Caco-2 (cell line): Measurements from ENCODE around the gene HM13. TPM values are rescaled to one million over a fixed set of nuclear protein-coding genes. Genes with fewer than 3 reads are reported as not detected.
A peak's percentile ranks its signal among the peaks of the same experiment; 100 is the strongest.
"Not testable (repeated sequence)": the region's sequence is repeated elsewhere in the genome, so short reads cannot be mapped to it uniquely, and the experiment has no call there.

Source experiments
- BruUV-seq: library from RNA; stranded (reverse); fragments of 400-500 nt; replicated peaks from 2 replicates; lab custom pipeline; 2021; lab: Mats Ljungman, UMichigan
- CTCF ChIA-PET: fragments of 300-600 bp; sonication (Branson Sonifier 250); formaldehyde crosslinking; loops from one replicate; lab custom pipeline; 2022; ENCODE audit warnings: antibody characterized with exemption; lab: Charles Lee
- POLR2A ChIA-PET: fragments of 300-600 bp; sonication (Branson Sonifier 250); formaldehyde crosslinking; loops from one replicate; lab custom pipeline; 2022; ENCODE audit warnings: antibody characterized with exemption; lab: Charles Lee
- DNase-seq, 2 experiments: peaks; one replicate each; pipeline versions ENCODE4 v3.0.0 to v3.0.0-alpha.2; 2020 to 2022
- H3K27me3 ChIP-seq: replicated peaks from 2 replicates; pipeline ENCODE4 v1.6.0; 2011; ENCODE audit warnings: low read length; ENCODE audit not compliant: control insufficient read depth, insufficient read depth
- H3K36me3 ChIP-seq: 2 replicates; pipeline ENCODE4 v1.5.1; 2011; ENCODE audit warnings: low read length; ENCODE audit not compliant: control insufficient read depth, insufficient read depth
- H3K4me1 ChIP-seq: fragments of 250-450 bp; sonication (Bioruptor Pico); 2 replicates; pipeline ENCODE4 v1.5.1; 2020; ENCODE audit warnings: mild to moderate bottlenecking
- H3K4me3 ChIP-seq: 2 replicates; pipeline ENCODE4 v1.5.1; 2011; ENCODE audit warnings: low read depth, mild to moderate bottlenecking, control low read depth, low read length
- H3K9me3 ChIP-seq: fragments of 250-450 bp; sonication (Bioruptor Pico); 2 replicates; pipeline ENCODE4 v1.5.1; 2020; ENCODE audit warnings: mild to moderate bottlenecking, moderate library complexity
- H3K27ac Mint-ChIP-seq: one replicate; pipeline ENCODE4 v1.8.0; 2022; ENCODE audit warnings: mixed read lengths; ENCODE audit not compliant: unreplicated experiment
- H3K27me3 Mint-ChIP-seq: one replicate; pipeline ENCODE4 v1.8.0; 2022; ENCODE audit warnings: mixed read lengths; ENCODE audit not compliant: insufficient read depth, unreplicated experiment
- H3K36me3 Mint-ChIP-seq: one replicate; pipeline ENCODE4 v1.8.0; 2022; ENCODE audit warnings: mild to moderate bottlenecking, mixed read lengths; ENCODE audit not compliant: insufficient read depth, unreplicated experiment
- H3K4me1 Mint-ChIP-seq: one replicate; pipeline ENCODE4 v1.8.0; 2022; ENCODE audit warnings: low read depth, mixed read lengths; ENCODE audit not compliant: unreplicated experiment
- H3K4me3 Mint-ChIP-seq: one replicate; pipeline ENCODE4 v1.8.0; 2022; ENCODE audit warnings: mild to moderate bottlenecking, moderate library complexity, mixed read lengths; ENCODE audit not compliant: unreplicated experiment
- H3K9me3 Mint-ChIP-seq: one replicate; pipeline ENCODE4 v1.8.0; 2022; ENCODE audit warnings: mixed read lengths; ENCODE audit not compliant: unreplicated experiment
- intact Hi-C: fragments of 100-400 bp; cut with micrococcal nuclease; formaldehyde crosslinking; loops from one replicate; pipeline ENCODE4 v1.10.0; 2022; ENCODE audit not compliant: unreplicated experiment
- total RNA-seq: library from RNA; stranded (reverse); gene quantifications from 2 replicates; pipeline ENCODE4 v1.2.3, GENCODE V29; 2022
- TF ChIP-seq, protein P1 (sequence below), 2 experiments: fragments of 200-600 bp in 1 of 2; IDR thresholded peaks; 1 replicate in 1 of 2; 2 replicates in 1 of 2; pipeline versions ENCODE4 v1.5.1 to v1.8.0; 2011 to 2022; ENCODE audit warnings: antibody characterized with exemption in 1 of 2, control low read depth in 1 of 2, inconsistent platforms in 1 of 2, low read depth in 1 of 2, low read length in 1 of 2, mild to moderate bottlenecking in 1 of 2, moderate library complexity in 1 of 2; ENCODE audit not compliant: insufficient read depth in 1 of 2, severe bottlenecking in 1 of 2, unreplicated experiment in 1 of 2

HM13 gene
- total RNA-seq, 1 experiment from 2014 or later: 443 TPM

GRCh38 chr20:31537890-31538289, 23.6 kb downstream of the HM13 start:
- no peaks in the 10 kb centered on the region for H3K27me3 ChIP-seq
- no peak overlapping the region for H3K4me3 Mint-ChIP-seq
- H3K4me3 ChIP-seq: no peak overlapping the region
- CTCF ChIA-PET: interaction anchor here (0.7 to 1.4 kb wide), 3 partner anchors 14 to 75 kb away, joined by 3 read pairs; no protein-coding TSS in a partner anchor
- H3K4me1 Mint-ChIP-seq: peaks cover 7% of the 10 kb centered on the region
- no TSS peak for BruUV-seq
- TF ChIP-seq, protein P1, sequence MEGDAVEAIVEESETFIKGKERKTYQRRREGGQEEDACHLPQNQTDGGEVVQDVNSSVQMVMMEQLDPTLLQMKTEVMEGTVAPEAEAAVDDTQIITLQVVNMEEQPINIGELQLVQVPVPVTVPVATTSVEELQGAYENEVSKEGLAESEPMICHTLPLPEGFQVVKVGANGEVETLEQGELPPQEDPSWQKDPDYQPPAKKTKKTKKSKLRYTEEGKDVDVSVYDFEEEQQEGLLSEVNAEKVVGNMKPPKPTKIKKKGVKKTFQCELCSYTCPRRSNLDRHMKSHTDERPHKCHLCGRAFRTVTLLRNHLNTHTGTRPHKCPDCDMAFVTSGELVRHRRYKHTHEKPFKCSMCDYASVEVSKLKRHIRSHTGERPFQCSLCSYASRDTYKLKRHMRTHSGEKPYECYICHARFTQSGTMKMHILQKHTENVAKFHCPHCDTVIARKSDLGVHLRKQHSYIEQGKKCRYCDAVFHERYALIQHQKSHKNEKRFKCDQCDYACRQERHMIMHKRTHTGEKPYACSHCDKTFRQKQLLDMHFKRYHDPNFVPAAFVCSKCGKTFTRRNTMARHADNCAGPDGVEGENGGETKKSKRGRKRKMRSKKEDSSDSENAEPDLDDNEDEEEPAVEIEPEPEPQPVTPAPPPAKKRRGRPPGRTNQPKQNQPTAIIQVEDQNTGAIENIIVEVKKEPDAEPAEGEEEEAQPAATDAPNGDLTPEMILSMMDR (IDR thresholded peaks at IDR 0.05; ENCODE audit: insufficient read depth in 1 of 2, low read depth in 1 of 2, low read length in 1 of 2, severe bottlenecking in 1 of 2, unreplicated experiment in 1 of 2): no peak
- no peaks in the 10 kb centered on the region for H3K27me3 Mint-ChIP-seq
- H3K4me1 ChIP-seq: no peaks in the 10 kb centered on the region
- no peak overlapping the region for H3K27ac Mint-ChIP-seq
- no peaks in the 10 kb centered on the region for H3K9me3 Mint-ChIP-seq
- no peak for DNase-seq
- intact Hi-C loops: no loop called here
- POLR2A ChIA-PET: no interaction called here
- peaks cover 17% of the 10 kb centered on the region for H3K36me3 ChIP-seq
- no peaks in the 10 kb centered on the region for H3K9me3 ChIP-seq
- peaks cover 91% of the 10 kb centered on the region for H3K36me3 Mint-ChIP-seq

DNA sequence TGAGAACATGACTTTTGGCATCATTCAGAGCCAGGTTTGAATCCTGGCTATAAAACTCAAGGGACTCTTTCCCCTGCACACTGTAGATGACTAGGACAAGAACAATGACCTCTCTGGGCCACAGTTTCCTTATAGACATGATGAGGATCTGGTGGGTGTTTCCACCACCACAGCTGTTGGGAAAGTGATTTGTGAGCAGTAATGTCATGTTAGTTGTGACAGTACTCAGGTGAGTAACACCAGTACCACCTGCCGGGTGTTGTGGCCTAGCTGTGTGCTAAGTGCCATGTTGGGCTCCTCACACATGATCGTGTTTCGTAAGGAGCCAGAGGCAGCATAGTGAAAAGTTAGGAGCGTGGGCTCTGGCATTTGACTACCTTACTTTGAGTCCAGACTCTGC, 24.1 kb downstream of the HM13 start:
- no peaks in the 10 kb centered on the region for H3K9me3 Mint-ChIP-seq
- CTCF ChIA-PET: interaction anchor here (1.4 kb wide), 1 partner anchor 14 kb away, joined by 3 read pairs; no protein-coding TSS in a partner anchor
- no TSS peak for BruUV-seq
- no peak for DNase-seq
- H3K27ac Mint-ChIP-seq: no peak overlapping the region
- no peaks in the 10 kb centered on the region for H3K27me3 Mint-ChIP-seq
- POLR2A ChIA-PET: no interaction called here
- H3K4me1 Mint-ChIP-seq: peaks cover 7% of the 10 kb centered on the region
- Histone ChIP-seq H3K9me3 (no peaks in the 10 kb centered on the region), H3K27me3 (no peaks in the 10 kb centered on the region), H3K4me1 (no peaks in the 10 kb centered on the region), H3K4me3 (no peak overlapping the region), H3K36me3 (peaks cover 17% of the 10 kb centered on the region)
- TF ChIP-seq, protein P1 (IDR thresholded peaks at IDR 0.05; ENCODE audit: insufficient read depth in 1 of 2, low read depth in 1 of 2, low read length in 1 of 2, severe bottlenecking in 1 of 2, unreplicated experiment in 1 of 2): no peak
- intact Hi-C loops: no loop called here
- no peak overlapping the region for H3K4me3 Mint-ChIP-seq
- peaks cover 90% of the 10 kb centered on the region for H3K36me3 Mint-ChIP-seq

DNA sequence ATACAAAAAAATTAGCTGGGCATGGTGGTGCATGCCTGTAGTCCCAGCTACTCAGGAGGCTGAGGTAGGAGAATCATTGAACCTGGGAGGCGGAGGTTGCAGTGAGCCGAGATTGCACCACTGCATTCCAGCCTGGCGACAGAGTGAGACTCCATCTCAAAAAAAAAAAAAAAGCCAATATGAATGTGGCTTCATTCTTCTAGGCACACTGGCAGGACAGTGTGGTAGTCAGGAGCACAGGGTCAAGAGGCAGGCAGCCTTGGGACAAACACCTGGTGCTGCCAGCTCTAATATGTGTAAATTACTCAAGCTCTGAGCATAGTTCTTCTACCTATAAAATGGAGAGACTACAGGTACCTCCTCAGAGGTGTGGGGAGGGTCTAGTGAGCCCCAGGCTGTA, 25.4 kb downstream of the HM13 start:
- Mint-ChIP-seq H3K27ac (peak overlapping the region; percentile 13), H3K36me3 (peaks cover 87% of the 10 kb centered on the region)
- H3K4me3 Mint-ChIP-seq, CTCF ChIA-PET, H3K4me1 Mint-ChIP-seq, H3K9me3 Mint-ChIP-seq, DNase-seq, H3K9me3 ChIP-seq, H3K4me1 ChIP-seq, BruUV-seq, POLR2A ChIA-PET, H3K27me3 ChIP-seq, H3K27me3 Mint-ChIP-seq, intact Hi-C loops, H3K4me3 ChIP-seq: not testable (repeated sequence)
- peaks cover 18% of the 10 kb centered on the region for H3K36me3 ChIP-seq

DNA sequence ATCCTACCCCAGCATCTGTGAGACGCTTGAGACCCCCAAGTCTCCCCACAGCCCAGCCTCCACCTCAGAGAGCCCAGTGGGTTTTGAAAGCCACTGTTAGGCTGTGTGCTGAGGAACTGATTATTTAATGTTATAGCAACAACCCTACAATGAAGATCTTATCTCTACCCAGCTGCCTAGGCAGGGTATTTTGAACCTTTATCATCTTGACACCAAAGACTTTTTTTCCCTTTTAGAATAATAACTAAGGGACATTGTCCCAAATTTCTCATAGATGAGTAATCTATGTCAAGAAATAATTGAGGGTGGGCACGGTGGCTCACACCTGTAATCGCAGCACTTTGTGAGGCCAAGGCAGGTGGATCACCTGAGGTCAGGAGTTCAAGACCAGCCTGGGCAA, 26.2 kb downstream of the HM13 start:
- no peak for DNase-seq

More for the DNA sequence above, 26.2 kb downstream of the HM13 start:
- no peaks in the 10 kb centered on the region for H3K9me3 ChIP-seq
- H3K36me3 ChIP-seq: peaks cover 17% of the 10 kb centered on the region
- ChIA-PET CTCF (no interaction called here), POLR2A (no interaction called here)
- Mint-ChIP-seq H3K4me1 (peaks cover 7% of the 10 kb centered on the region), H3K4me3 (no peak overlapping the region), H3K36me3 (peaks cover 86% of the 10 kb centered on the region), H3K27me3 (no peaks in the 10 kb centered on the region), H3K9me3 (no peaks in the 10 kb centered on the region), H3K27ac (no peak overlapping the region)
- intact Hi-C loops: no loop called here
- H3K27me3 ChIP-seq: no peaks in the 10 kb centered on the region
- H3K4me1 ChIP-seq: no peaks in the 10 kb centered on the region
- BruUV-seq: no TSS peak
- H3K4me3 ChIP-seq: no peak overlapping the region
- TF ChIP-seq, protein P1 (IDR thresholded peaks at IDR 0.05; ENCODE audit: insufficient read depth in 1 of 2, low read depth in 1 of 2, low read length in 1 of 2, severe bottlenecking in 1 of 2, unreplicated experiment in 1 of 2): no peak
